MM.1S (cell line): ENCODE results near the gene BIRC6.
"Not testable (repeated sequence)": the region's sequence is repeated elsewhere in the genome, so short reads cannot be mapped to it uniquely, and the experiment has no call there.

Source experiments
- DNase-seq: peaks from one replicate; pipeline ENCODE4 v3.0.0-alpha.2; 2015
- H2AFZ ChIP-seq: fragments of 300-600 bp; sonication (generic); 2 replicates; pipeline ENCODE4 v1.6.0; 2016; ENCODE audit warnings: antibody characterized with exemption, low read length
- H3F3A ChIP-seq: fragments of 300-600 bp; sonication (generic); 2 replicates; pipeline ENCODE4 v1.6.1; 2016; ENCODE audit warnings: mild to moderate bottlenecking, antibody characterized with exemption, low read length, moderate library complexity, mixed read lengths; ENCODE audit not compliant: insufficient read depth
- H3K27ac ChIP-seq: fragments of 300-600 bp; sonication (generic); 2 replicates; pipeline ENCODE4 v1.5.1; 2016; ENCODE audit warnings: mild to moderate bottlenecking, low read length
- H3K27me3 ChIP-seq: fragments of 300-600 bp; sonication (generic); replicated peaks from 2 replicates; pipeline ENCODE4 v1.6.0; 2016; ENCODE audit warnings: low read length; ENCODE audit not compliant: insufficient read depth
- H3K36me3 ChIP-seq: fragments of 300-600 bp; sonication (generic); replicated peaks from 2 replicates; pipeline ENCODE4 v1.6.1; 2016; ENCODE audit warnings: mild to moderate bottlenecking, low read length, mixed read lengths; ENCODE audit not compliant: insufficient read depth
- H3K4me1 ChIP-seq: fragments of 300-600 bp; sonication (generic); 2 replicates; pipeline ENCODE4 v1.6.1; 2016; ENCODE audit warnings: low read length, mixed read lengths
- H3K4me2 ChIP-seq: fragments of 300-600 bp; sonication (generic); 2 replicates; pipeline ENCODE4 v1.6.0; 2016; ENCODE audit warnings: low read depth, low read length
- H3K4me3 ChIP-seq: fragments of 300-600 bp; sonication (generic); 2 replicates; pipeline ENCODE4 v1.5.1; 2016; ENCODE audit warnings: low read length, mixed read lengths
- H3K79me2 ChIP-seq: fragments of 300-600 bp; sonication (generic); 2 replicates; pipeline ENCODE4 v1.6.1; 2016; ENCODE audit warnings: mixed run types, low read length, mixed read lengths
- H3K9ac ChIP-seq: fragments of 300-600 bp; sonication (generic); 2 replicates; pipeline ENCODE4 v1.6.1; 2016; ENCODE audit warnings: low read length, mixed read lengths
- H3K9me2 ChIP-seq: fragments of 300-600 bp; sonication (generic); replicated peaks from 2 replicates; pipeline ENCODE4 v1.6.1; 2016; ENCODE audit warnings: mild to moderate bottlenecking, low read length, mixed read lengths; ENCODE audit not compliant: insufficient read depth
- H3K9me3 ChIP-seq: fragments of 300-600 bp; sonication (generic); replicated peaks from 2 replicates; pipeline ENCODE4 v1.6.1; 2016; ENCODE audit warnings: mild to moderate bottlenecking, low read length, mixed read lengths; ENCODE audit not compliant: insufficient read depth
- H4K20me1 ChIP-seq: fragments of 300-600 bp; sonication (generic); 2 replicates; pipeline ENCODE4 v1.6.1; 2016; ENCODE audit warnings: mild to moderate bottlenecking, low read length, moderate library complexity, mixed read lengths; ENCODE audit not compliant: insufficient read depth
- CTCF ChIP-seq: fragments of 300-600 bp; sonication (generic); IDR thresholded peaks from 2 replicates; pipeline ENCODE4 v1.5.1; 2016; ENCODE audit warnings: antibody characterized with exemption, low read length, mixed read lengths
- EZH2 ChIP-seq: fragments of 300-600 bp; sonication (generic); optimal IDR thresholded peaks from 2 replicates; pipeline ENCODE3; 2017; ENCODE audit warnings: low read depth, mild to moderate bottlenecking, antibody characterized with exemption, low read length, mixed read lengths
- EZH2phosphoT487 ChIP-seq: fragments of 300-600 bp; sonication (generic); IDR thresholded peaks from 2 replicates; pipeline ENCODE4 v1.6.1; 2018; ENCODE audit warnings: antibody characterized with exemption, low read length

The BIRC6 gene

GRCh38 chr2:32534831-32535230 lies 178.0 kb downstream of the BIRC6 start:
- H3K4me1 ChIP-seq: no peaks in the 10 kb centered on the region
- DNase-seq: no peak
- no peak overlapping the region for H3K27ac ChIP-seq
- H2AFZ ChIP-seq: no peak overlapping the region
- 0 out of 2 replicates have a peak, but pooled peaks cover 3% of the 10 kb centered on the region for H3K36me3 ChIP-seq
- no peak overlapping the region for H3K4me3 ChIP-seq
- H3K9ac ChIP-seq: no peak overlapping the region
- no peaks in the 10 kb centered on the region for H3K27me3 ChIP-seq
- no peaks in the 10 kb centered on the region for H3K79me2 ChIP-seq
- H4K20me1 ChIP-seq: no peaks in the 10 kb centered on the region
- no peaks in the 10 kb centered on the region for H3K9me2 ChIP-seq
- TF ChIP-seq EZH2 (no peak), CTCF (no peak), EZH2phosphoT487 (no peak)
- H3K9me3 ChIP-seq: no peaks in the 10 kb centered on the region
- H3K4me2 ChIP-seq: no peak overlapping the region
- H3F3A ChIP-seq: no peaks in the 10 kb centered on the region

- Histone ChIP-seq H3F3A (no peaks in the 10 kb centered on the region), H3K9me2 (no peaks in the 10 kb centered on the region), H3K27ac (no peak overlapping the region), H3K4me1 (no peaks in the 10 kb centered on the region), H3K9me3 (no peaks in the 10 kb centered on the region), H3K27me3 (no peaks in the 10 kb centered on the region), H4K20me1 (no peaks in the 10 kb centered on the region), H3K4me3 (no peak overlapping the region), H3K9ac (no peak overlapping the region), H3K79me2 (no peaks in the 10 kb centered on the region), H3K36me3 (no peaks in the 10 kb centered on the region; the same call in 1 of the 2 replicates), H3K4me2 (no peak overlapping the region), H2AFZ (no peak overlapping the region)
- no peak for DNase-seq
- TF ChIP-seq EZH2phosphoT487 (no peak), EZH2 (no peak), CTCF (no peak)
Measured at GRCh38 chr2:32538735-32539134, 181.9 kb downstream of the BIRC6 start.

- H3K9me3 ChIP-seq, H3K9me2 ChIP-seq, H4K20me1 ChIP-seq, H3K4me2 ChIP-seq, H3K4me3 ChIP-seq, H3K36me3 ChIP-seq, H3K27me3 ChIP-seq, H3K4me1 ChIP-seq, H3K79me2 ChIP-seq, H3K27ac ChIP-seq, H3F3A ChIP-seq, DNase-seq, H3K9ac ChIP-seq, H2AFZ ChIP-seq: not testable (repeated sequence)
Measured at GRCh38 chr2:32552483-32552882, 195.7 kb downstream of the BIRC6 start.

GRCh38 chr2:32553829-32554432 lies 197.1 kb downstream of the BIRC6 start:
- DNase-seq: peak; percentile 58
- no peak overlapping the region for H3K4me2 ChIP-seq
- H3F3A ChIP-seq: peaks cover 5% of the 10 kb centered on the region; the same call in 1 of the 2 replicates
- no peak overlapping the region for H3K9ac ChIP-seq
- H2AFZ ChIP-seq: no peak overlapping the region
- no peaks in the 10 kb centered on the region for H3K9me3 ChIP-seq
- H3K27me3 ChIP-seq: no peaks in the 10 kb centered on the region
- H3K9me2 ChIP-seq: no peaks in the 10 kb centered on the region
- H3K79me2 ChIP-seq: no peaks in the 10 kb centered on the region
- no peak overlapping the region for H3K27ac ChIP-seq
- H3K4me1 ChIP-seq: no peaks in the 10 kb centered on the region
- H3K36me3 ChIP-seq: no peaks in the 10 kb centered on the region; the same call in 1 of the 2 replicates
- no peaks in the 10 kb centered on the region for H4K20me1 ChIP-seq
- no peak overlapping the region for H3K4me3 ChIP-seq
- TF ChIP-seq EZH2: no peak
- no peak for TF ChIP-seq EZH2phosphoT487
- TF ChIP-seq CTCF: peak; percentile 77
